Colonic mucosa (tissue), 4 donors: Measurements from ENCODE around the gene GIMAP8. TPM values are rescaled to one million over a fixed set of nuclear protein-coding genes. Genes with fewer than 3 reads are reported as not detected.

Experiments
- DNase-seq: peaks from one replicate; pipeline ENCODE4 v3.0.0-alpha.2; 2020
- H3K27ac ChIP-seq: fragments of 200-600 bp; one replicate; pipeline ENCODE4 v1.8.0; 2021
- H3K27me3 ChIP-seq: fragments of 200-600 bp; one replicate; pipeline ENCODE4 v1.8.0; 2021
- H3K36me3 ChIP-seq: fragments of 200-600 bp; one replicate; pipeline ENCODE4 v1.8.0; 2021
- H3K4me1 ChIP-seq: fragments of 200-600 bp; one replicate; pipeline ENCODE4 v1.8.0; 2021; ENCODE audit warnings: mild to moderate bottlenecking
- H3K4me3 ChIP-seq: fragments of 200-600 bp; one replicate; pipeline ENCODE4 v1.8.0; 2021
- H3K9ac ChIP-seq, 2 donors: one replicate each; pipeline ENCODE4 v1.7.0; 2013; ENCODE audit warnings: control low read depth in 2 of 2, low read depth in 2 of 2, low read length in 2 of 2
- H3K9me3 ChIP-seq: fragments of 200-600 bp; one replicate; pipeline ENCODE4 v1.8.0; 2021
- intact Hi-C: fragments of 100-400 bp; cut with DNase I; formaldehyde crosslinking; loops from one replicate; pipeline ENCODE4 v1.14.1; 2022
- total RNA-seq, 2 donors: library from RNA; stranded (reverse); fragmentation: NEBNext Ultra II Directional in 1 of 2; extraction: Animal tissue kit (Norgen Biotek cat#: 25700) in 1 of 2; gene quantifications; one replicate each; pipeline ENCODE4 v1.2.1, GENCODE V29; 2021
- TF ChIP-seq, protein P1 (sequence below): fragments of 200-600 bp; IDR thresholded peaks from one replicate; pipeline ENCODE4 v1.8.0; 2022; ENCODE audit warnings: antibody characterized with exemption, mild to moderate bottlenecking
- donor health status: healthy.
- donor health status: DM: no; HTN: no; CAD: no.
- donor health status: DM: no; HTN: no; CAD: no.

Gene GIMAP8
- total RNA-seq, 2 donors from 2014 or later = 3.4 to 4.5 TPM

DNA sequence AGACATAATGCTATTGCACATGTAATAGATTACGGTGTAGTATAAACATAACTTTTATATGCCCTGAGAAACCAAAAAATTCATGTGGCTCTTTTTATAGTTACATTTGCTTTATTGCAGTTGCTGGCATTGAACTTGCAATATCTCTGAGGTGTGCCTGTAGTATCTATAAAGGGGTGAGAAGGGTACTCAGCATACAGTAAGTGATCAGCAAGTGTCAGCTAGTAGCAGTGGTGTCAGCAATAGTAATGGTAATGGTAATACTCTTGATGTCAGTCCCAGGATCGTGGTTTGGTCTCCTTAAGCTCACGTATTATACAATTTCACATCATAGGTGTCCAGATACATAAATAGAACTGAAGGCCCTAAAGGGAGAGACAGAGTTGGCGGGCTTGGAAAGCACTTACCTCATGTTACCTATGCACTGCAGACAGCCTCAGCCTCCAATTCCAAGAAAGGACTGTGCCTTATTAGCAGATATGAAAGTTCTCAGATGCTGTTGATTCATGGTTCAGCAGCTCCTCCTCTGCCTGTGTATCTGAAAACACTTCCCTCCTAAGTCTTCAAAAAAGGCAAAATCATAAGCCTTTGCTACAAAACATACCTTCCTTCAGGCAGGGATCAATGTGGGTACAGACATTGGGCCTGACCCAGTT lies 57.6 kb downstream of the GIMAP8 start:
- Histone ChIP-seq H3K36me3 (no peaks in the 10 kb centered on the region), H3K4me3 (no peak overlapping the region), H3K27ac (no peak overlapping the region), H3K9ac (no peak overlapping the region), H3K27me3 (no peaks in the 10 kb centered on the region), H3K4me1 (no peaks in the 10 kb centered on the region), H3K9me3 (no peaks in the 10 kb centered on the region)
- TF ChIP-seq, protein P1, sequence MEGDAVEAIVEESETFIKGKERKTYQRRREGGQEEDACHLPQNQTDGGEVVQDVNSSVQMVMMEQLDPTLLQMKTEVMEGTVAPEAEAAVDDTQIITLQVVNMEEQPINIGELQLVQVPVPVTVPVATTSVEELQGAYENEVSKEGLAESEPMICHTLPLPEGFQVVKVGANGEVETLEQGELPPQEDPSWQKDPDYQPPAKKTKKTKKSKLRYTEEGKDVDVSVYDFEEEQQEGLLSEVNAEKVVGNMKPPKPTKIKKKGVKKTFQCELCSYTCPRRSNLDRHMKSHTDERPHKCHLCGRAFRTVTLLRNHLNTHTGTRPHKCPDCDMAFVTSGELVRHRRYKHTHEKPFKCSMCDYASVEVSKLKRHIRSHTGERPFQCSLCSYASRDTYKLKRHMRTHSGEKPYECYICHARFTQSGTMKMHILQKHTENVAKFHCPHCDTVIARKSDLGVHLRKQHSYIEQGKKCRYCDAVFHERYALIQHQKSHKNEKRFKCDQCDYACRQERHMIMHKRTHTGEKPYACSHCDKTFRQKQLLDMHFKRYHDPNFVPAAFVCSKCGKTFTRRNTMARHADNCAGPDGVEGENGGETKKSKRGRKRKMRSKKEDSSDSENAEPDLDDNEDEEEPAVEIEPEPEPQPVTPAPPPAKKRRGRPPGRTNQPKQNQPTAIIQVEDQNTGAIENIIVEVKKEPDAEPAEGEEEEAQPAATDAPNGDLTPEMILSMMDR = no peak
- DNase-seq = no peak
- intact Hi-C loops = no loop called here

DNA sequence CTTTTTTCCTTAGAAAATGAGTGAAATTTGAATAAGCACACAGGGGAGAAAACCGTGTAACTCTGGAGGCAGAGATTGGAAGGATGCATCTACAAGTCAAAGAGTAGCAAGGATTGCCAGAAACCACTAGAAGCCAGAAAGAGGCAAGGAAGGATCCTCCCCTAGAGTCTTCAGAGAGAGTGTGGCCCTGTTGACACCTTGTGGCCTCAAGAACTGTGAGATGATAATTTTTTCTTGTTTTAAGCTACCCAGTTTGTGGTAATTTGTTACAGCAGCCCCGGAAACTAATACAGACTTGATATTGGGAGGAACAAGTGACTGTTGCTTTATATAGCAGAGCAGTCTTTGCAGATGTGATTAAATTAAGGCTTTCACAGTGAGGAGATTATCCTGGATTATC lies 60.6 kb downstream of the GIMAP8 start:
- TF ChIP-seq, protein P1 = no peak
- Histone ChIP-seq H3K36me3 (no peaks in the 10 kb centered on the region), H3K9me3 (no peaks in the 10 kb centered on the region), H3K27ac (no peak overlapping the region), H3K4me3 (no peak overlapping the region), H3K9ac (no peak overlapping the region), H3K27me3 (no peaks in the 10 kb centered on the region), H3K4me1 (no peaks in the 10 kb centered on the region)
- no peak for DNase-seq
- intact Hi-C loops = no loop called here

DNA sequence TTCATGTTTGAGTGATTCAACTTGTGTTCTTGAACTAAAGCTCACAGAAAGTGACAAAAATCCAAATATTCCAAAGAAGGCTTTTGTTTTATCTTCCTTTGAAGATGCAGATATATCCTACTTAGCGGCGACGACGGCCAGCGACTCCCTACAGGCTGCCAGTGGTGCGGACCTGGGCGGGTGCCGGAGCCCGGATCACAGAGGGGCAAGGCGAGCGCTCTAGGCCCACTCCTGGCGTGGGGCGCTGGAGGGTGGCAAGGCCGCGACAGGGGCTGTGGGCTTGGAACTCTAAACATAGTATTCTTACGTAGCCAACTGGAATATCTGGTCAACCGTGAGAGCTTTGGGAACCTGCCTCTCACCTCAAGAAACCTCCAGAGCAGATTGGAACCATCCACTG lies 63.3 kb downstream of the GIMAP8 start:
- intact Hi-C loops = no loop called here
- peak overlapping the region; percentile 73 for H3K27ac ChIP-seq
- no peak for DNase-seq

DNA sequence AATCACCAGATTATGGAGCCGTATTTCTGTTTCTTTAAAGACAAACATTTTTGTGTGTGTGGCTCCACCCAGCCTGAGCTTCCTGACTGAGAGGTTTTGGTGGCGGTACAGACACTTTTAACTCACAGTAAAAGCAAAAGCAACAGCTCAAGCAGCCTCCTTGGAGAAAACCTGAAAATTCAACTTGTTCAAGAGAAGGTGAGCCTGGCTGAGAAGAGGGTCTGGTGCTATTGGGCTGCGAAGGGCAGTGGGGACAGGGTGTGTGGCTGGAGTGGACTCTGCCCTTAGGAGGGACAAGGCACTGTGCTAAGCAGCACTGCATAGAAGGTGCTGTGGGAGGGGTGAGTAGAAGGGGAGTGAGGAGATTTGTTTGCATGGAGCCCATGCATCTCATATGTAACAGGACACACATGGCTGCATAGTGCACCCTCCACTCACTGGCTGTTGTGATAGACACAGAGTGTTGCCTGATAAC lies 64.4 kb downstream of the GIMAP8 start, which contains the start of gene GIMAP7:
TSS of gene GIMAP7 (plus strand) at position 125 of the 475 bp plus-strand sequence. CDS start 5,103 bp downstream, outside the sequence.
- TF ChIP-seq, protein P1 = no peak
- intact Hi-C loops = no loop called here
- no peaks in the 10 kb centered on the region for H3K4me1 ChIP-seq
- no peaks in the 10 kb centered on the region for H3K36me3 ChIP-seq
- no peaks in the 10 kb centered on the region for H3K27me3 ChIP-seq
- H3K9ac ChIP-seq = peak within 1 kb of the TSS; percentile 52 to 68
- H3K27ac ChIP-seq = peak within 1 kb of the TSS; percentile 73
- peak; percentile 46 for DNase-seq
- no peaks in the 10 kb centered on the region for H3K9me3 ChIP-seq
- peak within 1 kb of the TSS; percentile 32 for H3K4me3 ChIP-seq

More for the DNA sequence above, 63.3 kb downstream of the GIMAP8 start:
- H3K27me3 ChIP-seq = no peaks in the 10 kb centered on the region
- H3K4me3 ChIP-seq = no peak overlapping the region
- H3K9ac ChIP-seq = peak overlapping the region in 1 of 2 donors; percentile 4
- no peaks in the 10 kb centered on the region for H3K36me3 ChIP-seq
- no peaks in the 10 kb centered on the region for H3K9me3 ChIP-seq
- H3K4me1 ChIP-seq = no peaks in the 10 kb centered on the region
- TF ChIP-seq, protein P1 = no peak

DNA sequence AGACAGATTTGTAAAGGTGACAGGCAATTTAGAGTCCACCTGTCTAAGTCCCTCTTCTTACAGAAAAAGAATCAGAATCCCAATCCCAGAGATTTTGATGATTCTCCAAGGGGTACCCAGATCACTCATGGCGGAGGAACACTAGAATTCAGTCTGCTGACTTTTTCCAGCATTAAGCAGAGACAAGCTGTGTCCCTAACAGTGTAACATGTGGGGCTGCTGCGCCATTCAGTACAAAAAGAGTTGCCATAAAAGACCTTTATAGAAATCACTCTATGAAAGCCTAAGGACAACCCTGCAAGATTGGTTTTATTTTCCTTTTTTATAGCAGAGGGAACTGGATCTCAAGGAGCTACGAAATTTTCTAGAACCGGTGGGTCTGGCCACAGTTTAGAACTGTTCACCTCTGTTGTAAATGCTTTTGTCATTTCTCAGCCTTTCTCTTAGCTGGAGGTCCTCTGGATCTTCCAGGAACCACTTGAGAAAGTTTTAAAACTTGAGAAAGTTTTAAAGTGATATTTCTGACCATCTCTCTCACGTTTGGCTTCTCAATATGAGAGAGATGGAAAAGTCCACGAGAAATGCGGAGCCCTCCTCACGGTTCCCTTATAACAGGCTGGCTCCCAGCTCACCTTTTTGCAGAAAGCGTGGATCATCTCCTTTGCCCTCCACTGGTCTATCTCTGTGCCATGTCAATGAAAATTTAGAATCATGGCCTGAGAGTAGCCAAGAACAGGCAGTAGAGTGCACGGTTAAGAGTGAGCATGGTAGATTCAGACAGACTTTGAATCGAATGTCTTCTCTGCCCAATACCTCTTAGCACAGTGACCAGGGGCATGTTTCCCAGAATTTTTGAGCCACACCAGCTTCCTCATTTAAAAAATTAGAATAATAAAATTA lies 65.1 kb downstream of the GIMAP8 start:
- H3K27ac ChIP-seq = peak overlapping the region; percentile 73

More for the DNA sequence above, 65.1 kb downstream of the GIMAP8 start:
- no peaks in the 10 kb centered on the region for H3K4me1 ChIP-seq
- intact Hi-C loops = no loop called here
- no peaks in the 10 kb centered on the region for H3K9me3 ChIP-seq
- no peaks in the 10 kb centered on the region for H3K27me3 ChIP-seq
- H3K9ac ChIP-seq = peak overlapping the region; percentile 52 to 68
- no peaks in the 10 kb centered on the region for H3K36me3 ChIP-seq
- no peak for DNase-seq
- H3K4me3 ChIP-seq = peak overlapping the region; percentile 32
- TF ChIP-seq, protein P1 = no peak
